Measurements from ENCODE around the gene ELMOD3.
"Not testable (repeated sequence)": the region's sequence is repeated elsewhere in the genome, so short reads cannot be mapped to it uniquely, and the experiment has no call there.

The ELMOD3 gene

DNA sequence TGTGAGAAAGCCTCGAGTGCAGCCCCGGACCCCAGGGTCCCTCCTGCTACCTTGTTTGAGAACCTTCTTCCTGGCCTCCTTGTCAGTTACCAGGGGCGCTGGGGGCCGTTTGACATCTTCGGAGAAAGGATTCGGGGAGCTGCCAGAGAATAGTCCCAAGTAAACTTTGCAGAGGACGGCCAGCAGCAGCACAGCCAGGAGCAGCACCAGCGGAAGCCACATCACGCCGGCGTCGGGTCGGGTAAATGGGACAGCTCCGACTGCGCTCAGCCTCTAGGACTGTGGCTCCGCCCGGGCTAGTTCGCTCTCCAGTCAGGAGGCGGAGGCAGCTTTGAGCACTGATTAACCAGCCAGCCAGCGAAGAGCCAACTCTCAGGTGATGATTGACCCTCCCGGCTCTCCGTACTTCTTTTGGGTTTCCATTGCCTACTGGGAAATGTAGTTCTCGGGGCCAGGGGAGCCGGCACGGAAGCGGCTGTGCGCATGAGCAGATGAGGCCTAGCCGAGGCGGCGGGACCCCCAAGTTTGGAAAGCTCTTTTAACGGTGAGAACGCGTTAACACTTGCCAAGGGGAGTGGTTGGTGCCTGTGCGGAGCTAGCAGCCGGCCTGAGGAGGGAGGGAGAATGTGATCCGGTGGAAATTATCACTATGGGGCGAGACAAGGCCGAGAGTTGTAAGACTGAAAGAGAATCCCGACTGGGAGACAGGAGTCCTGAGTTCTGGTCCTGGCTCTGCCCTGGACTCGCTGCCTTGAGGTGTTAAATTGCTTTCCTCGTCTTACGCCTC is at the start of gene ELMOD3, which contains the start of gene RETSAT:
Gene ELMOD3, plus strand, starts transcription at position 484 of the 787 bp plus-strand sequence. CDS start 2,430 bp downstream, outside the sequence.
Gene RETSAT, minus strand, starts transcription at position 243 of the 787 bp plus-strand sequence. Its CDS starts 21 bp downstream, at position 222.
- peak; percentile 92 to 94 (median 93) for DNase-seq

DNA sequence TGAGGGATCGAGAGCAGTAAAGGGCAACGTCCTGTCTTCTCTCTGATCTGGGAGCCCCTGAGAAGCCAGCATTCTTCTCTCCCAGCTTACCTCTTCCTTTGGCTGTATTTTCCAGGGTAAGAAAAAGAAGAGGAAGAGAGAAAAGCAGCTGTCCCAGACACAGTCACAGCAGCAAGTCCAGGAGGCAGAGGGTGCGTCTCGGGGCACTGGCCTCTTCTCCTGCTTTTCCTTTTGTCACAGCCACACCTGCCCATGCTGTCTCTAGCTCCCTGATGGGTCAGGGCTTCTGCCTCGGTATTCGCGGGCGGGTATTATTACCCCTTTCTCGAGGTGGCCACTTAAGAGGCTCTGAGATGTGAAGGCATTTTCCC is 47.1 kb upstream of the ELMOD3 start:
- no peak for DNase-seq

DNA sequence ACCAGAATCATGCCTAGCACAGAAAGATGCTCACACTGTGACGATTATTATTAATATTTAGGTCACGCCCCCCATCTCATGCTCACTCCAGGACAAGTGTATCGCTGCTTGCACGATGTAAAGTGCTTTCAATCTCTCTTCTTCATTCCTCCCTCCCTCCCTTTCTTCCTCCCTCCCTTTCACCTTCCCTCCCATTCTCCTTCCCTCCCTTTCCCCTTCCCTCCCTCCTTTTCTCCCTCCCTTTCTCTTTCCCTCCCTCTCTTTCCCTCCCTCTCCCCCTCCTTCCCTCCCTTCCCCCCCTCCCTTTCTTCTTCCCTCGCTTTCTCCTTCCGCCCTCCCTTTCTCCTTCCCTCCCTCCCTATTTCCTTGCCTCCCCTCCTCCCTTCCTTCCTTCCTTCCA is 46.4 kb upstream of the ELMOD3 start:
- no peak for DNase-seq

GRCh38 chr2:85308896-85309555 is 45.5 kb upstream of the ELMOD3 start:
- DNase-seq, result no peak

DNA sequence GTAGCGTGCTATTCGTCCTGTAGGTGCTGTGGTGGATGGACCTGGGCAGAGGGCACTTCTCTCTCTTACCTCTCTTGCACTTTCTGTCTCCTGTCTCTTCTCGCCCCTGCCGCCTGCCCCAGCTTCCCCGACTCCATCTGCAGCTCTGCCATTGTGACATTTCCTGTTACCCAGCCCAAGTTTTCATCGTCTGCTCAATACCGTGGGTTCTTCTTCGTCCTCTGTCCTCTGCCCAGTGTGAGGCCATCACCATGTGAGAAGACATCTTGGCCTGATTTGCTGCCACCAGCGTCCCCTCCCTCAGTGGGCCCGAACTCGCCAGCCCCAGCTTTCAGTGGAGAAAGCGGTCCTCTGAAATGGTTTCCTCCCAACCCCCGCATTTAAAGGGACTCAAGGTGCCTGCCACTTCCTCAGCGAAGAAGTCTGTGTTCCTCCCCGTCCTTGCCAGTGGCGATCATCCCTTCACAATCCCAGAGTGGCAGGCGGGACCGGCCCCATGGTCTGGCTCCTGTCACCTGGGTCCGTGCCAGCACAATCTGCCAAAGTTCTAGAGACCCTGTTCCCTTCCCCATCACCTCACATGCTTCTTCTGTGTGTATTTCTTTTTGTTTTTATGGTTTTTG is 44.8 kb upstream of the ELMOD3 start:
- no peak for DNase-seq

DNA sequence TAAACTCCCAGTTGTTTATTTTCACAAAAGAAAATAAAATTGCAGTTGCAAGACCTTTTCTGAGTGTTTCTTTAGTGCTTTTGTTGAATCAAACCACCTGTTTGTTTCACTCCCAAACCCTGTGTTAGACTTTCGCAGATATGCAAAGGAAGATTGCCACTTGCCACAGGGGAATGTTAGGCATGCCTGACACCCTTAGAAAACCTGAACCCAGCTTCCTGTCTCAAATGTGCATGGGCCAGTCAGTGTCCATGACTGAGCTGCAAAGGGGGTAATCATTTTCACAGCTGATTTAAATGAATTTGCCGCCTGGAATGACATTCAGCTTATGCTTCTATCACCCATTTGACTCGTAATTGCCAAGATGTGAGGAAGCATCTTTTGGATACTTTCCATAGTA is 44.2 kb upstream of the ELMOD3 start:
- DNase-seq, result no peak

- no peak for DNase-seq
Observed at GRCh38 chr2:85312404-85312803, 42.2 kb upstream of the ELMOD3 start.

DNA sequence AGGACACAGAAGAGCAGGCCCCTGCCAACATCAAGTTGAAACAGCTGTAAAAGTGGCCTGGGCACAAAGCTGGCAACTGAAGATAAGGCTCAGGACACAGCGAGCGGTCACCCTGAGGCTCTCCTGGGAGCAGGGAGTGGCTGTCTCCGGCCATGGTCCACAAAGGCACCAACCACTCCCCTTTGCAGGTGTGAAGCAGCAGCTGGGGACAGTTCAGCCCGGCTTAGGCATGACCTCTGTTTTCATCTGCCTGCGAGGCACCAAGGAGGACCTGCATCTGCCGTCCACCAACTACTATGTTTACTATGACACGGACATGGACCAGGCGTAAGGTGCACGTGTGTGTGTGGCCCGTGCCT is 39.7 kb upstream of the ELMOD3 start:
- no peak for DNase-seq

GRCh38 chr2:85315921-85316320 is 38.6 kb upstream of the ELMOD3 start:
- DNase-seq, result not testable (repeated sequence)

DNA sequence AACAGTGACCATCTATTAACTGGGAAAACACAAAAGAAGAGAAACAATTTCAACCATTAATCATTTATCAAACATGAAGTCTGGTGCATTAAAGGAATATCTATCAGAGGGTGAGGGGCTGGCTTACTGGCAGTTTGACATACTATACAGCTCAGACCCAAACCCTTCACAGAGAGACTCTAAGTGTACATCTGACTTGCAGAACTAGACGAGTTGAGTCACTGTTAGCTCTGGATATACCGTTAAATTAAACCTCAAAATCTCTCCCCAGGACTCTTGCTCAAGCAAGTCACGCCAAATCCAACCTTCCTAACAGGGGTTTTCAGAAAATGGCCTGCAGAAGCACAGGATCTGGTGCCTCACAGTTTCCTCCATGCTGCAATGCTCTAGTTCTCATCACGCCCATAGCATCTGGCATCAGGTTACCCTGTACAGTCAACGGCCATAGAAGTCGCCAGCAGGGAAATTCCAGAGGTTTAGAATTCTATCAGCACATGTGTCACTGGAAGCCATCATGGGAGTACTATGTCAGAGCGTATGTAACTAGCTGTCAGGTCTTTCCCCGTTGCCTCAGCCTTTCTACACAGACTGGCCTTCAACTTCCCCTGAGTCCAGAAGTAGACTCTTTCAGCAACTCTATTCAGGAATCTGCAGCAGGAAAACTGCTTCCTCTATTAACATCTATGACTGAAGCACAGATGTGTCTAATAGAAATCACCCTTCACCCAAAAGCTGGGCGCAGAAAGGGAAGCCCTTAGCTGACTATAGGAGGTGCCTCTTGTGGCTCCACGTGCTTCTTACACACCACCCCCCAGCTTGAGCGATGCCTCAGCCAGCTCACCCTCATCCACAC is 36.1 kb upstream of the ELMOD3 start:
- no peak for DNase-seq

- no peak for DNase-seq
Observed at GRCh38 chr2:85319796-85320195, 34.8 kb upstream of the ELMOD3 start.

DNA sequence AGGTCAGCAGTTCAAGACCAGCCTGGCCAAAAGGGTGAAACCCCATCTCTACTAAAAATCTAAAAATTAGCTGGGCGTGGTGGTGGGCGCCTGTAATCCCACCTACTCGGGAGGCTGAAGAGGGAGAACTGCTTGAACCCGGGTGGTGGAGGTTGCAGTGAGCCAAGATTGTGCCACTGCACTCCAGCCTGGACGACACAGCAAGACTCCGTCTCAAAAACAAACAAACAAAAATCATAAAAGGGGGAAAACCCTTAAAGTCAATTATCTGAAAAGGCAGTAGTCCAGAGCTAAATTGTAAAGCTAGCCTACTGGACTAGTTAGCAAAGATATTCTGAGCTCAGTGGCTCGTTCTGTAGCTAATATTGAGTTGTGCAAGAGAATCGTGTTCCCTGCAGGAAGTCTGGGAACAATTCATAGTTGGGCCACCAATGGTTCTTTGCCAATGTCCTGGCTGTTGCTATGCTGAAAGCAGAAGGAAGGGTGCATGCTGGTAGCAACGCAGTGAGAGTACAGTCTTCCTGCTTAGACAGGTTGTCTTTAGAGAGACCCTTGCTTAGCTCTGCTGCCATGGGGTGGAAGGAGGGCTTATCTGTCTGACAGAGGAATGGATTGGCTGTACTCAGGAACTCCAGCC is 31.1 kb upstream of the ELMOD3 start:
- DNase-seq, result no peak

DNA sequence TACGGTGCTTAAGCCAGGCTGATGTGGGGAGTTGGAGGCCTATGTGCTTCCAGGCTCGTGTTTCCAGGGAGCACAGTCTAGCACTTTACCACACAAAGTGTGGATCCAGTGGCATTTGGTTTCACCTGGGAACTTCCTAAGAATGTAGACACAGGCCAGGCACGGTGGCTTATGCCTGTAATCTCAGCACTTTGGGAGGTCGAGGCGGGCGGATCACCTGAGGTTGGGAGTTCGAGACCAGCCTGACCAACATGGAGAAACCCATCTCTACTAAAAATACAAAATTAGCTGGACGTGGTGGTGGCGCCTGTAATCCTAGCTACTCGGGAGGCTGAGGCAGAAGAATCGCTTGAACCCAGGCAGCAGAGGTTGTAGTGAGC is 30.6 kb upstream of the ELMOD3 start:
- DNase-seq, result not testable (repeated sequence)

GRCh38 chr2:85324639-85325465 is 29.7 kb upstream of the ELMOD3 start:
- no peak for DNase-seq

- DNase-seq, result no peak
Observed at GRCh38 chr2:85325466-85325811, 29.1 kb upstream of the ELMOD3 start.

DNA sequence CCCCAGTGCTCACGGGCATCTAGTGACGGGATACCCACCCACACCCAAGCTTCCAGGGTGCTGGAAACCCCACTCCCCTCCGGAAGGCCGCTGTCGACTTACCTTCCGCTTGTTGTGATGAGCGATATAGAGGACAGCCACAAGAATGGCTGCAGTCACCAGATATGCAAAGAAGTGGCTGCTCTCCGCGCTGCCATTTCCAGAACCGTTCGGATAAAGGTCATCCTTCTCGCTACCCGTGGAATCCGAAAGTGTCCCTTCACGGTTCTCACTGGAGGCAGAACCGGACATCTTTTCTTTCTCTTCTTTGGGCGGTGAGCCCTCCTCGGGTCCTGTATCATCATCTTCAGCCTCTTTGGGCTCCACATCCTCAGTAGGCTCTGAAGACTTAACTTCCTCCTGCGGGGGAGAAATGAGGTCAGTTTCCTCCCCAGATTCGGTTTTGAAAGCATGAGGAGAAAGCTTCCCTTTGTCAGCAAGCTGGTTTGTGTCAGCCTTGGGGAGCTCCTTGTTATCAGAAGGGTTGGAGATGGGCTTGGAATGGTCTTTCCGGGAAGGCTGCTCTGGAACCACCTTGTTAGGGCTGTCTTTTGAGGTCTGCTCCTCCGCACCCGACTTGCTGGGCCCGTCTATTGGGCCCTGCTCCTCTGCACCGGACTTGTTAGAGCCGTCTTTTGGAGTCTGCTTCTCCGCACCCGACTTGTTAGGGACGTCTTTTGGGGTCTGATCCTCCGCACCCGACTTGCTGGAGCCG is 28.0 kb upstream of the ELMOD3 start:
- no peak for DNase-seq

DNA sequence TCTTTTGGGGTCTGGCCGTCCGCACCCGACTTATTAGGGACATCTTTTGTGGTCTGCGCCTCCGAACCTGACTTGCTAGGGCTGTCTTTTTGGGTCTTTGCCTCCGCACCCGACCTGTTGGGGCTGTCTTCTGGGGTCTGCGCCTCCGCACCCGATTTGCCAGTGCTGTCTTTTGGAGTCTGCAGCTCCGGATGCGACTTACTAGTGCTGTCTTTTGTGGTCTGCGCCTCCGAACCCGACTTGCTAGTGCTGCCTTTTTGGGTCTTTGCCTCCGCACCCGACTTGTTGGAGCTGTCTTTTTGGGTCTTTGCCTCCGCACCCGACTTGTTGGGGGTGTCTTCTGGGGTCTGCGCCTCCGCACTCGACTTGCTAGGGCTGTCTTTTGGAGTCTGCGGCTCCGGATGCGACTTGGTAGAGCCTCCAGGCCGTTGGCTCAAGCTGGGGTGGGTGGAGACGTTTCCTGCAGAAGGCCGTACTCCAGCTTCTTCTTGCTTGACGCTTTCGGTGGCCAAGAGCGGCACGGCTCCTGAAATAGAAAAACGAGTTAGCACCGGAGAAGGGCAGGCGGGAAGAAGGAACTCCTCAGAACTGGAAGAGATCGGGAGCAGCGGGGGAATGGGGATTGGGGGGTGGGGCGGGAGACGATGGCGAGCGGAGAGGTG is 27.3 kb upstream of the ELMOD3 start:
- DNase-seq, result peak in 3 of 4 experiments; percentile 27 to 34 (median 32)

GRCh38 chr2:85327822-85328617 is 26.5 kb upstream of the ELMOD3 start, which contains the start of gene TGOLN2:
Gene TGOLN2, minus strand, starts transcription at chr2:85327989. Its CDS starts 27 bp downstream, at chr2:85327962.
- peak; percentile 84 to 93 (median 88) for DNase-seq

DNA sequence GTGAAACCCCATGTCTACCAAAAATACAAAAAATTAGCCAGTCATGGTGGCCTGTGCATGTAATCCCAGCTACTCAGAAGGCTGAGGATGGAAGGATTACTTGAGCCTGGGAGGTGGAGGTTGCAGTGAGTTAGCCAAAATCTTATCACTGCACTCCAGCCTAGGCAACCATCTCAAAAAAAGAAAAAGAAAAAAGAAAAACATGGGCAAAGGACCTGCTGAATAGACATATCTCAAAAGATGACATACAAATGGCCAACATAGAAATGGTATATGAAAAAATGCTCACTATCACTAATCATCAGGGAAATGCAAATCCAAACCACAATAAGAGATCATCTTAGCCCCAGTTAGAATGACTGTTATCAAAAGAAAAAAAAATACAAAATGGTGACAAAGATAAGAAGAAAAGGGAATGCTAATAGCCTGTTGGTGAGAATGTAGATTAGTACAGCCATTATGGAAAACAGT is 25.4 kb upstream of the ELMOD3 start:
- DNase-seq, result no peak

Data from activated CD4-positive, CD25-positive, alpha-beta regulatory T cell (primary cell).